Measurements from ENCODE around the gene FAF1.

Gene FAF1

GRCh38 chr1:50858761-50859160, 101.3 kb downstream of the FAF1 start:
- Histone ChIP-seq H3K36me3 (ENCODE audit: control insufficient read depth in 2 of 2, insufficient read depth in 1 of 2, low read length in 2 of 2) (no peaks in the 10 kb centered on the region), H3K9me3 (ENCODE audit: control insufficient read depth, insufficient read depth, low read depth, low read length) (no peaks in the 10 kb centered on the region), H3K4me1 (ENCODE audit: control insufficient read depth, insufficient read depth, low read length) (no peaks in the 10 kb centered on the region), H3K4me3 (ENCODE audit: low read depth, low read length) (no peak overlapping the region), H3K27ac (ENCODE audit: extremely low read depth, low read depth, low read length) (no peak overlapping the region)
- ChIA-PET CTCF (interaction anchor here (2.5 kb wide), 1 partner anchor 15 kb away, joined by 24 read pairs; no protein-coding TSS in a partner anchor), POLR2A (no interaction called here)
- no peak for TF ChIP-seq ZNF596 (tag by site-specific recombination; IDR thresholded peaks at IDR 0.05)
- TF ChIP-seq ZBTB49 (tag by site-specific recombination; IDR thresholded peaks at IDR 0.05; ENCODE audit: low read depth), result no peak
- TF ChIP-seq RBAK (tag by site-specific recombination; IDR thresholded peaks at IDR 0.05), result no peak
- TF ChIP-seq ZNF426 (tag by site-specific recombination; IDR thresholded peaks at IDR 0.05), result no peak
- no peak for TF ChIP-seq ZNF302 (tag by site-specific recombination; IDR thresholded peaks at IDR 0.05; ENCODE audit: low read depth)
- no peak for TF ChIP-seq ZNF26 (tag by site-specific recombination; IDR thresholded peaks at IDR 0.05)
- no peak for TF ChIP-seq ZBTB21 (tag by site-specific recombination; IDR thresholded peaks at IDR 0.05)
- TF ChIP-seq ZBTB1 (tag by site-specific recombination; IDR thresholded peaks at IDR 0.05), result no peak
- TF ChIP-seq ZNF274 (IDR thresholded peaks at IDR 0.05; ENCODE audit: low read length), result no peak
- TF ChIP-seq ZNF274 (tag by site-specific recombination; IDR thresholded peaks at IDR 0.05; ENCODE audit: borderline replicate concordance), result no peak
- no peak for TF ChIP-seq ZNF561 (tag by site-specific recombination; IDR thresholded peaks at IDR 0.05; ENCODE audit: borderline replicate concordance)
- TF ChIP-seq ZNF48 (tag by site-specific recombination; IDR thresholded peaks at IDR 0.05), result no peak
- no peak for TF ChIP-seq AEBP2 (tag by site-specific recombination; IDR thresholded peaks at IDR 0.05; ENCODE audit: borderline replicate concordance)
- no peak for TF ChIP-seq ZNF239 (tag by site-specific recombination; IDR thresholded peaks at IDR 0.05)
- no peak for TF ChIP-seq ZNF549 (tag by site-specific recombination; IDR thresholded peaks at IDR 0.05)
- no peak for TF ChIP-seq ZSCAN30 (tag by site-specific recombination; IDR thresholded peaks at IDR 0.05)
- no peak for TF ChIP-seq ZBTB44 (tag by site-specific recombination; IDR thresholded peaks at IDR 0.05)

GRCh38 chr1:50857702-50858101, 102.4 kb downstream of the FAF1 start:
- POLR2A ChIA-PET, result no interaction called here
- H3K4me1 ChIP-seq (ENCODE audit: control insufficient read depth, insufficient read depth, low read length), result no peaks in the 10 kb centered on the region
- no peak for TF ChIP-seq ZNF280C (tag by site-specific recombination; IDR thresholded peaks at IDR 0.05)
- TF ChIP-seq ZBTB44 (tag by site-specific recombination; IDR thresholded peaks at IDR 0.05), result no peak
- no peak for TF ChIP-seq ZNF362 (tag by site-specific recombination; IDR thresholded peaks at IDR 0.05)
- no peak for TF ChIP-seq ZXDB (tag by site-specific recombination; IDR thresholded peaks at IDR 0.05)
- no peak for TF ChIP-seq ZNF639 (tag by site-specific recombination; IDR thresholded peaks at IDR 0.05)
- TF ChIP-seq ZNF157 (tag by site-specific recombination; IDR thresholded peaks at IDR 0.05), result no peak

More at GRCh38 chr1:50857702-50858101, 102.4 kb downstream of the FAF1 start:
- no peak overlapping the region for H3K27ac ChIP-seq (ENCODE audit: extremely low read depth, low read depth, low read length)
- H3K9me3 ChIP-seq (ENCODE audit: control insufficient read depth, insufficient read depth, low read depth, low read length), result no peaks in the 10 kb centered on the region
- no peak overlapping the region for H3K4me3 ChIP-seq (ENCODE audit: low read depth, low read length)
- CTCF ChIA-PET, result interaction anchor here (1.1 to 2.5 kb wide), 2 partner anchors 8 to 16 kb away, joined by 4 to 24 read pairs; no protein-coding TSS in a partner anchor
- no peaks in the 10 kb centered on the region for H3K36me3 ChIP-seq (ENCODE audit: control insufficient read depth in 2 of 2, insufficient read depth in 1 of 2, low read length in 2 of 2)

Measured in HEK293 (cell line).